PC-3 (cell line): ENCODE data around the gene TREM1. TPM values are rescaled to one million over a fixed set of nuclear protein-coding genes. Genes with fewer than 3 reads are reported as not detected.

Source experiments
- ATAC-seq: fragments of 200-7000 bp; cut with Tn5 transposase; 2 replicates; pipeline ENCODE4 v1.9.1; 2020; ENCODE audit warnings: mild to moderate bottlenecking, moderate library complexity
- BruUV-seq: library from RNA; stranded (reverse); fragments of 400-500 nt; replicated peaks from 2 replicates; lab custom pipeline; 2021; lab: Mats Ljungman, UMichigan
- CTCF ChIA-PET: fragments of 300-600 bp; sonication (Branson Sonifier 250); formaldehyde crosslinking; loops from one replicate; lab custom pipeline; 2022; ENCODE audit warnings: antibody characterized with exemption; lab: Charles Lee
- POLR2A ChIA-PET: fragments of 300-600 bp; sonication (Branson Sonifier 250); formaldehyde crosslinking; loops from one replicate; lab custom pipeline; 2022; ENCODE audit warnings: antibody characterized with exemption; ENCODE audit not compliant: unreplicated experiment; lab: Charles Lee
- DNase-seq: peaks from one replicate; pipeline ENCODE4 v3.0.0-alpha.2; 2015
- H2AFZ ChIP-seq: fragments of 300-600 bp; sonication (generic); 2 replicates; pipeline ENCODE4 v1.6.0; 2016; ENCODE audit warnings: antibody characterized with exemption, low read length
- H3F3A ChIP-seq: fragments of 300-600 bp; sonication (generic); one replicate; pipeline ENCODE4 v1.6.0; 2017; ENCODE audit warnings: antibody characterized with exemption, low read length, control low read depth, mild to moderate bottlenecking; ENCODE audit not compliant: unreplicated experiment
- H3K27ac ChIP-seq: fragments of 300-600 bp; sonication (generic); 2 replicates; pipeline ENCODE4 v1.5.1; 2016; ENCODE audit warnings: mild to moderate bottlenecking, low read length
- H3K27me3 ChIP-seq: fragments of 300-600 bp; sonication (generic); 2 replicates; pipeline ENCODE4 v1.6.1; 2016; ENCODE audit warnings: low read length, mixed read lengths
- H3K36me3 ChIP-seq: fragments of 300-600 bp; sonication (generic); 2 replicates; pipeline ENCODE4 v1.6.1; 2016; ENCODE audit warnings: low read depth, mixed run types, low read length, mixed read lengths
- H3K4me1 ChIP-seq: fragments of 300-600 bp; sonication (generic); 2 replicates; pipeline ENCODE4 v1.5.1; 2016; ENCODE audit warnings: low read length; ENCODE audit not compliant: insufficient read depth
- H3K4me2 ChIP-seq: fragments of 300-600 bp; sonication (generic); 2 replicates; pipeline ENCODE4 v1.6.0; 2016; ENCODE audit warnings: low read length
- H3K4me3 ChIP-seq: fragments of 300-600 bp; sonication (generic); 2 replicates; pipeline ENCODE4 v1.5.1; 2016; ENCODE audit warnings: mild to moderate bottlenecking, low read length, mixed read lengths
- H3K79me2 ChIP-seq: fragments of 300-600 bp; sonication (generic); 2 replicates; pipeline ENCODE4 v1.6.1; 2017; ENCODE audit warnings: low read length, mixed read lengths
- H3K9ac ChIP-seq: fragments of 300-600 bp; sonication (generic); 2 replicates; pipeline ENCODE4 v1.6.0; 2016; ENCODE audit warnings: mild to moderate bottlenecking, low read length
- H3K9me2 ChIP-seq: fragments of 300-600 bp; sonication (generic); replicated peaks from 2 replicates; pipeline ENCODE4 v1.6.1; 2016; ENCODE audit warnings: mixed run types, low read length, mixed read lengths
- H3K9me3 ChIP-seq: fragments of 300-600 bp; sonication (generic); 2 replicates; pipeline ENCODE4 v1.6.1; 2016; ENCODE audit warnings: low read length, mixed read lengths
- H4K20me1 ChIP-seq: fragments of 300-600 bp; sonication (generic); 2 replicates; pipeline ENCODE4 v1.6.1; 2016; ENCODE audit warnings: low read length, mixed read lengths
- EZH2 ChIP-seq: fragments of 300-600 bp; sonication (generic); IDR thresholded peaks from one replicate; pipeline ENCODE4 v1.6.1; 2017; ENCODE audit warnings: antibody characterized with exemption, mild to moderate bottlenecking, low read length; ENCODE audit not compliant: unreplicated experiment
- EZH2phosphoT487 ChIP-seq: fragments of 300-600 bp; sonication (generic); IDR thresholded peaks from 2 replicates; pipeline ENCODE4 v1.6.1; 2018; ENCODE audit warnings: mild to moderate bottlenecking, antibody characterized with exemption, low read length, borderline replicate concordance
- intact Hi-C: fragments of 100-400 bp; cut with micrococcal nuclease; formaldehyde crosslinking; loops from 2 replicates; pipeline ENCODE4 v1.9.0; 2023
- total RNA-seq: library from RNA; depleted of rRNA; stranded (reverse); fragments of >200 nt; gene quantifications from 2 replicates; pipeline ENCODE4 v1.2.3, GENCODE V29; 2014
- TF ChIP-seq, protein P1 (sequence below): fragments of 300-600 bp; sonication (generic); conservative IDR thresholded peaks from 2 replicates; pipeline ENCODE4 v1.5.1; 2017; ENCODE audit warnings: antibody characterized with exemption, low read depth, mild to moderate bottlenecking, low read length

Gene TREM1
- total RNA-seq, 1 experiment from 2014 or later, result 0.98 TPM

DNA sequence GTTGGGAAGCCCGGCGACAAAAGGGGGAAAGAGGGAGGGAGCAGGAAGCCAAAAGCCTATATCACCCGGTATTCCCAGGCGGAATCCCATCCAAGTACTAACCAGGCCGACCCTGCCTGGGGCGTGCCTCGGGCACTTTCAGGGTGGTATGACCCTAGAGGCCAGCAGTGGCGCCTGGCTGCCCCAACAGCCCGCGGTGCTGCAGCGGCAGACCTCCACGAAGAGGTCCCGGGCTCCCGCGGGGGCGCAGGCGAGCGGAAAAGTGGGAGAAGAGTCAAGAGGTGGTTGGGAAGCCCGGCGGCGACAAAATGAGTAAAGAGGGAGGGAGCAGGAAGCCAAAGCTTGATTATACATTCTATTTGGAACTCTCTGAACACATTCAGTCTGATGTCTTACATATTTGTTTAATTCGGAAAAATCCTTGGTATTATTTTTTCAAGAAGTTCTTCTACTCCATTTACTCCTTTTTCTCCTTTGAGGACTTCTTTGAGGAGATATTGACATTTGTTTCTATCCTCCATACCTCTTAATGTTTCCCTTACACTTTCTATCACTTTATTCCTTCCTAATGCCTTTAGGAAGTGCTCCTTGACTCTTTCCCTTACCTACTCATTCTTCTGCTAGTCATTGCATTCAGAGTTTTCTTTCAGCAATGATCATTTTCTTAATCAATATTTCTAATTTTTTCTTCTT lies 46.9 kb downstream of the TREM1 start:
- POLR2A ChIA-PET, result no interaction called here
- CTCF ChIA-PET, result no interaction called here
- H3K9me2 ChIP-seq, result no peaks in the 10 kb centered on the region
- no TSS peak for BruUV-seq
- H3K4me3 ChIP-seq, result no peak overlapping the region
- no peak overlapping the region for H3K4me2 ChIP-seq
- no peaks in the 10 kb centered on the region for H3K9me3 ChIP-seq
- intact Hi-C loops, result no loop called here
- DNase-seq (no peak), ATAC-seq (no peak)
- H3F3A ChIP-seq, result no peaks in the 10 kb centered on the region
- no peak overlapping the region for H3K27ac ChIP-seq
- no peaks in the 10 kb centered on the region for H3K4me1 ChIP-seq
- H4K20me1 ChIP-seq, result no peaks in the 10 kb centered on the region
- TF ChIP-seq, protein P1, sequence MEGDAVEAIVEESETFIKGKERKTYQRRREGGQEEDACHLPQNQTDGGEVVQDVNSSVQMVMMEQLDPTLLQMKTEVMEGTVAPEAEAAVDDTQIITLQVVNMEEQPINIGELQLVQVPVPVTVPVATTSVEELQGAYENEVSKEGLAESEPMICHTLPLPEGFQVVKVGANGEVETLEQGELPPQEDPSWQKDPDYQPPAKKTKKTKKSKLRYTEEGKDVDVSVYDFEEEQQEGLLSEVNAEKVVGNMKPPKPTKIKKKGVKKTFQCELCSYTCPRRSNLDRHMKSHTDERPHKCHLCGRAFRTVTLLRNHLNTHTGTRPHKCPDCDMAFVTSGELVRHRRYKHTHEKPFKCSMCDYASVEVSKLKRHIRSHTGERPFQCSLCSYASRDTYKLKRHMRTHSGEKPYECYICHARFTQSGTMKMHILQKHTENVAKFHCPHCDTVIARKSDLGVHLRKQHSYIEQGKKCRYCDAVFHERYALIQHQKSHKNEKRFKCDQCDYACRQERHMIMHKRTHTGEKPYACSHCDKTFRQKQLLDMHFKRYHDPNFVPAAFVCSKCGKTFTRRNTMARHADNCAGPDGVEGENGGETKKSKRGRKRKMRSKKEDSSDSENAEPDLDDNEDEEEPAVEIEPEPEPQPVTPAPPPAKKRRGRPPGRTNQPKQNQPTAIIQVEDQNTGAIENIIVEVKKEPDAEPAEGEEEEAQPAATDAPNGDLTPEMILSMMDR, result no peak
- TF ChIP-seq EZH2phosphoT487, result no peak
- no peak for TF ChIP-seq EZH2
- no peak overlapping the region for H3K9ac ChIP-seq
- H3K36me3 ChIP-seq, result no peaks in the 10 kb centered on the region
- peaks cover 82% of the 10 kb centered on the region for H3K27me3 ChIP-seq
- H3K79me2 ChIP-seq, result no peaks in the 10 kb centered on the region
- H2AFZ ChIP-seq, result no peak overlapping the region

DNA sequence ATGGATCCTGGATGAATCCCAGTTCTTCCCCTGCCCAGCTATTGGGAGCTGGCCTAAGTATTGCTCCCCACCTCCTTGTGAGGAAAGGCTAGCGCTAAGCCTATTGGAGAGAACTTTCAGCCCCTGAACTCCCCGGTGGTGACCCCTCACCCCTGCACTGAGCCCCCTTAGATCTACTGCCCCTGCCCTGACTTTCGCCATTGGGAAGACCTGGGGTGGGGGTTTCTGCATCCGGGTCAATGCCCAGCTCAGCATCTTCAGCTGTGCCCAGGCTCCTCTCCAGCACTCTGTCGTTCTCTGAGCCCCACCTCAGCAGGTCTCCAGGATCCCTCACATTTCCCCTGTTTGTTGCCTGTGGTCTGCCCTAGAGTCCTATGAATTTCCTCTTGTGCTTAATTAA lies 49.4 kb downstream of the TREM1 start:
- Histone ChIP-seq H3K27me3 (peaks cover 82% of the 10 kb centered on the region), H3K4me3 (no peak overlapping the region), H2AFZ (no peak overlapping the region), H3K4me2 (no peak overlapping the region), H4K20me1 (no peaks in the 10 kb centered on the region), H3K27ac (no peak overlapping the region), H3K4me1 (no peaks in the 10 kb centered on the region), H3K9me3 (no peaks in the 10 kb centered on the region), H3F3A (no peaks in the 10 kb centered on the region), H3K79me2 (no peaks in the 10 kb centered on the region), H3K9me2 (no peaks in the 10 kb centered on the region), H3K36me3 (no peaks in the 10 kb centered on the region), H3K9ac (no peak overlapping the region)
- no peak for ATAC-seq
- ChIA-PET POLR2A (no interaction called here), CTCF (no interaction called here)
- no TSS peak for BruUV-seq
- DNase-seq, result no peak
- no peak for TF ChIP-seq EZH2phosphoT487
- TF ChIP-seq, protein P1, result no peak
- TF ChIP-seq EZH2, result no peak
- intact Hi-C loops, result no loop called here

DNA sequence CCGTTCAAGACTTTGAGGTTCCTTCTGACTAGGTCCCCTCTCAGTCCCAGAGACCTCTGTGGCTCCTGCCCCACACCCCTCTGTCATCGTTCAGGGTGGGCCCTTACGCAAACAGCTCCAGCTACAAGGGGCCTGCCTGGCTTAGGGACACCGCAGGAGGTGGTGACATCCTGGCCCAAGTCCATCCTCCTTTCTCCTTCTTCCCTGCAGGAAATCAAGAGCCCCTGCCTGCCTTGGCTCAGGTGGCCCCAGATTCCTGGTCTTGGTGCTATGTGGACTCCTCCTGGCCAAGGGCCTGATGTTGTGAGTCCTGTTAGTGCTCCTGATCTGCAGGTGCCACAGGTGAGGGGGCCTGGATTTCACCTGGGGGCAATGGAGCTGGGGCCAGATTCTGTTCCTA lies 50.2 kb downstream of the TREM1 start:
- Histone ChIP-seq H4K20me1 (no peaks in the 10 kb centered on the region), H2AFZ (no peak overlapping the region), H3K27me3 (peaks cover 82% of the 10 kb centered on the region), H3K4me1 (no peaks in the 10 kb centered on the region), H3K4me3 (no peak overlapping the region), H3K9ac (no peak overlapping the region), H3K27ac (no peak overlapping the region), H3F3A (no peaks in the 10 kb centered on the region), H3K4me2 (no peak overlapping the region), H3K79me2 (no peaks in the 10 kb centered on the region), H3K36me3 (no peaks in the 10 kb centered on the region), H3K9me3 (no peaks in the 10 kb centered on the region), H3K9me2 (no peaks in the 10 kb centered on the region)
- ATAC-seq, result no peak
- no peak for TF ChIP-seq EZH2
- TF ChIP-seq, protein P1, result no peak
- TF ChIP-seq EZH2phosphoT487, result no peak
- DNase-seq, result no peak
- no TSS peak for BruUV-seq
- intact Hi-C loops, result no loop called here
- POLR2A ChIA-PET, result no interaction called here
- CTCF ChIA-PET, result no interaction called here
